Measurements from ENCODE around the gene RYK.
A peak's percentile ranks its signal among the peaks of the same experiment; 100 is the strongest.

Gene RYK

DNA sequence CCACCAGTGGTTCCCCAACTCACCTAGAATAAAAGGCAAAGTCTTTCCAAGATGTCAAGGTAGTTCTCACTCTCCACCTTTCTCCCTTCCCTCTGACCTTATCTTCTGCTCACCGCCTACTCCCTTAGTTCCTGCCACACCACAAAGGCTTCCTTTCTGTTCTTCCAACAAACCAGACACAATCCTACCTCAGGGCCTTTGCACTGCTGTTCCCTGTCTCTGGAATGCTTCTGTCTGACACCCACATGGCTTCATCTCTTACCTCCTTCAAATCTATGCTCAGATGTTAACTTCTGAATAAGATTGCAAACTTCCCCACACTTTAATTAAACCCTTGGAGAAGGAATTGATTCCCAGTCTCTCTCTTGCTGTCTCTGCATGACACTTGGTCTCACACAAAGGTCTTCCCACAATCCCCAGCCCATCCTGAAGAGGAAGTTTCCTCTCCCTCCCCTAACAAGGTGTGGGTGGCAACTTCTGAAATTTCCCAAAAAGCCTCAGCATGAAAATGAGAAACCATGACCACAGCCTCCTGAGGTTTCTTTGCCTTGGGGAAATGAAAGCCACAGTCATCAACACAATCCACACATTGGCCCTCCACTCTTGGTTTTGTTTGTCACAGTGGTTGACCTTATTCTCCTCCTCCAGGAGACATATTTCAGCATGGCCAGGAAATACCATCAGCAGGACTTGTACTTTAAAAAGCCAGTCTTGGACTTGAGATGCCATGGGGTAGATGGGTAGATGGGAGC, 3.0 kb upstream of the RYK start:
- TF ChIP-seq, protein P1, sequence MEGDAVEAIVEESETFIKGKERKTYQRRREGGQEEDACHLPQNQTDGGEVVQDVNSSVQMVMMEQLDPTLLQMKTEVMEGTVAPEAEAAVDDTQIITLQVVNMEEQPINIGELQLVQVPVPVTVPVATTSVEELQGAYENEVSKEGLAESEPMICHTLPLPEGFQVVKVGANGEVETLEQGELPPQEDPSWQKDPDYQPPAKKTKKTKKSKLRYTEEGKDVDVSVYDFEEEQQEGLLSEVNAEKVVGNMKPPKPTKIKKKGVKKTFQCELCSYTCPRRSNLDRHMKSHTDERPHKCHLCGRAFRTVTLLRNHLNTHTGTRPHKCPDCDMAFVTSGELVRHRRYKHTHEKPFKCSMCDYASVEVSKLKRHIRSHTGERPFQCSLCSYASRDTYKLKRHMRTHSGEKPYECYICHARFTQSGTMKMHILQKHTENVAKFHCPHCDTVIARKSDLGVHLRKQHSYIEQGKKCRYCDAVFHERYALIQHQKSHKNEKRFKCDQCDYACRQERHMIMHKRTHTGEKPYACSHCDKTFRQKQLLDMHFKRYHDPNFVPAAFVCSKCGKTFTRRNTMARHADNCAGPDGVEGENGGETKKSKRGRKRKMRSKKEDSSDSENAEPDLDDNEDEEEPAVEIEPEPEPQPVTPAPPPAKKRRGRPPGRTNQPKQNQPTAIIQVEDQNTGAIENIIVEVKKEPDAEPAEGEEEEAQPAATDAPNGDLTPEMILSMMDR (IDR thresholded peaks at IDR 0.05; ENCODE audit: low read depth, low read length): no peak
- no peak overlapping the region for H3K4me3 ChIP-seq (ENCODE audit: low read depth, low read length)

DNA sequence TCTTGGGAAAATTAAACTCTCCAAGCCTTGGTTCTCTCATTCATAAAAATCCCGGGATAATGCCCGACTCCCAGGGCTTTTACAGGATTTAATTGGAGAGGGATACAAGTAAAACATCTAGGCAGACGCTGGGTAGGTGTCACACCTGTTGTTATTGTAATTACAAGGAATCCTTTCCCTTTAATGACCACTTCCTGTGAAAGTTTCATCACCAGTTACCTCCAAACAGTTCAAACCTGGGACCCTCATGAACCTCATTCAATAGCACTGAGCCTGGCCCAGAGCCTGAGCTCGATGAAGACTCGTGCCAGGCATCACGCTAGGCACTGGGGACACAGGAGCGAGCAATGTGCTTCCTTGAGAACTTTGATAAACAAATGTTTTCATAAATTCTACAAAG, 2.1 kb upstream of the RYK start:
- no peak overlapping the region for H3K4me3 ChIP-seq (ENCODE audit: low read depth, low read length)
- TF ChIP-seq, protein P1 (IDR thresholded peaks at IDR 0.05; ENCODE audit: low read depth, low read length): no peak

DNA sequence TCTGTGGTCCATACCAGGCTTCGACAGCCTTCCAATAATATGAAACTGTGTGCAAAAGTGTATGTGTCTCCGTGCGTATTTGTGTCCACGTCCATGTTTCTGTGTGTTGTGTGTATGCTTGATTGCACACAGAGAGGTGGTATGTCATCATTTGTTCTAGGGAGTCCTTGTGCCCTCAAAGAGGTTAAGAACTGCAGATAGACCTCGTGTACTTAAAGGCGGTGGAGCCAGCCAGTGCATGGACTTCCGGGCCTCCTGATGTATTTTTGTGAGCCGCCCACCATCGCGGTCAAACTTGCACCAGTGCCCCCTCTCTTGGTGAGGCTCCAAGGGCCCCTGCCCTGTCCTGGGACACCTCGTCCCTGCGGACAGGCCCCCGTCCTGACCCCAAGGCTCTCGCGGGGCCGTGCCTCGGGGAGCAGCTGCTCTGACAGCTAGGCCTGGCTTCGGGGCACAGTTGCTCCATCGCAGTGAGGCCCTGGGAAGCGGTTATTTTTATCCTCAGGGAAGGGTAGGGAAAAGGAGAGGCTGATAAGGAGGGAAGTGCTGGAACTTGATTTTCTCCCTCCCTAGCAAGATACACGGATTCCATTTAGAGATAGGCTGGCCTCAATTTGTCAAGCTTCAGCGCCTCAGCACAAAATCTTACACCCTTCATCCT, 1.2 kb upstream of the RYK start:
- no peak overlapping the region for H3K4me3 ChIP-seq (ENCODE audit: low read depth, low read length)
- TF ChIP-seq, protein P1 (IDR thresholded peaks at IDR 0.05; ENCODE audit: low read depth, low read length): no peak

DNA sequence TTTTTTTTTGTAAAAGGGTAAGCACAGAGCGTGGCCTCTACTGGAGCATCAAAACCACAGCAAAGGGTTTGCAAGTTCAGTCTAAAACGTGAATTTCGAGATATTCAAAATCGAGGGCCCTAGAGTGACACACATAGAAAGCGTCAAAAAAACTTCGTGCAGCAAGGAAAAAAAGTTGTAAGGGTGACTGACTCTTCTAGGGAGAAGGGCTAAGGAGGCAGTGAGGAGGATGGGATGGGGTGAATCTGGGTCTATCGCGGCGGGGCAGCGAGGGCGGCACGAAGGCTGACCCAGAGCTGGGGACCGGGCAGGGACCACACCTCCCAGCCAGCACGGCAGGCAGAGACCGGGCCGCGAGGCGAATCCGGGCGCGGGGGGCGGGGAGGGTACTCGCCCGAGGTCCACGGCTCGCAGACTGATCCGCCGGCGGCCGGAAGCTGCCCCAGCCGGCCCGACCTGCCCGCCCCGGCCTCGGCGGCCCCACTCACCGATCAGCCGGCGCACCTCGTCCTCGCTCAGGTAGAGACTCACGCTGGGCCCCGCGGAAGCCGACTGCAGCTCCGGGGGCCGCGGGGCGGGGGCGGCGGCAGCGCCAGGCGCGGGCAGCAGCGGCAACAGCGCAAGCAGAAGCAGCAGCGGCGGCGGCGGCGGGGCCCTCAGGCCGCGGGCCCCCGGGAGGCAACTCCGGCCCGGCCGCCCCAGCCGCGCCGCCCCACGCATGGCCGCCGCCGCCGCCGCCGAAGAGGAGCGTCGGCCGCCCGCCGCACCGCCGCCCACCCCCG, 533 bp downstream of the RYK start:
- TF ChIP-seq, protein P1 (IDR thresholded peaks at IDR 0.05; ENCODE audit: low read depth, low read length): no peak
- peak overlapping the region; percentile 77 for H3K4me3 ChIP-seq (ENCODE audit: low read depth, low read length)

DNA sequence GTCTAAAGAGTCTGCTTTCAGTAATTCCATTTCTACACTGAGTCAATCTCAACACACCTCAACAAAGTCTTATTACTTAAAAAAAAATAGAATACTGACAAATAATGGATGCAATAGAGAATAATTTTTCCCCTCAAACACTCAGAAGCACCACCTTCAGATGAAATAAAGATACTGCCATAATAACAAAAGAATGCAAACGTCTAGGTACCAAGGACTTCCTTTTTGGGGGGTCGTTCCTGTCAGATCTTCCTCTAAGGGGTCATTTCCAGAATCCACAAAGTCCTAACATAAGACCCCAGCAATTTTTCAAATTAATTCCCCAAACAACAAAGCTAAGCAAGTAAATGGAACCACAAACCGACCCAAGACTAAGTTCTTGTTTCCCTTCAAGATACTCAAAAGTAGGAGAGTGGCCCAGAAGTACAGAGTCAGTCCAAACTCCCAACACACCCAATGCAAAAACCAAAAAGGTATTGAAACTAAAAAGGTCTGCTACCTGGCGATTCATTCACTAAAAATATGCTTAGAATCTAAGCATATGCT, 1.3 kb downstream of the RYK start:
- TF ChIP-seq, protein P1 (IDR thresholded peaks at IDR 0.05; ENCODE audit: low read depth, low read length): no peak
- H3K4me3 ChIP-seq (ENCODE audit: low read depth, low read length): peak overlapping the region; percentile 77

DNA sequence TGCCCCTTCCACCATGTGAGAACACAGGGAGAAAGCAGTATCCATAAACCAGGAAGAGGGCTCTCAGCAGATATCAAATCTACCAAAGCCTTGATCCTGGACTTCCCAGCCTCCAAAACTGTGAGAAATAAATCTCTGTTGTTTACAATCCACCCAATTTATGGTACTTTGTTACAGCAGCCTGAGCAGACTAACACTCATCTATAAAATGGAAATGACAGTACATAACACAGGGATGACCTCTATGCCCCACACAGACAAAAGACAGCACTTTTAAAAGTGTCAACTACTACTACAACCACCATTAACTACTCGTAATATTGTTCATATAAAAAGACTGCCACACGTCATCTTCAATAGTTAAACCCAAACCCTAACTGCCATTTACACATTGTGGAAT, 5.7 kb downstream of the RYK start:
- no peak overlapping the region for H3K4me3 ChIP-seq (ENCODE audit: low read depth, low read length)
- TF ChIP-seq, protein P1 (IDR thresholded peaks at IDR 0.05; ENCODE audit: low read depth, low read length): no peak

Data from WI38 (cell line).